HG03095 (cell line): ENCODE measurements around the gene LRPPRC.

Source experiments
- ATAC-seq: cut with Tn5 transposase; IDR thresholded peaks from one replicate; pipeline ENCODE4 v1.9.1; 2021; ENCODE audit warnings: moderate library complexity; ENCODE audit not compliant: unreplicated experiment

Gene LRPPRC

GRCh38 chr2:43874776-43875451, 120.9 kb downstream of the LRPPRC start:
- ATAC-seq: no peak

- no peak for ATAC-seq
Observed at GRCh38 chr2:43872151-43872550, 123.6 kb downstream of the LRPPRC start.

GRCh38 chr2:43855292-43855691, 140.5 kb downstream of the LRPPRC start:
- no peak for ATAC-seq

GRCh38 chr2:43854671-43855070, 141.1 kb downstream of the LRPPRC start:
- no peak for ATAC-seq

GRCh38 chr2:43853141-43854081, 142.4 kb downstream of the LRPPRC start:
- ATAC-seq: no peak

- ATAC-seq: no peak
Observed at GRCh38 chr2:43852196-43852730, 143.5 kb downstream of the LRPPRC start.

GRCh38 chr2:43851011-43851980, 144.5 kb downstream of the LRPPRC start:
- ATAC-seq: no peak

- ATAC-seq: no peak
Observed at GRCh38 chr2:43848214-43848613, 147.6 kb downstream of the LRPPRC start.

- no peak for ATAC-seq
Observed at GRCh38 chr2:43846140-43846793, 149.5 kb downstream of the LRPPRC start.

GRCh38 chr2:43845181-43845580, 150.6 kb downstream of the LRPPRC start:
- no peak for ATAC-seq

- no peak for ATAC-seq
Observed at GRCh38 chr2:43842866-43843226, 152.9 kb downstream of the LRPPRC start.

GRCh38 chr2:43841949-43842865, 153.6 kb downstream of the LRPPRC start:
- no peak for ATAC-seq

- ATAC-seq: no peak
Observed at GRCh38 chr2:43840965-43841364, 154.8 kb downstream of the LRPPRC start.

GRCh38 chr2:43839776-43840564, 155.8 kb downstream of the LRPPRC start:
- no peak for ATAC-seq

- no peak for ATAC-seq
Observed at GRCh38 chr2:43838560-43839267, 157.1 kb downstream of the LRPPRC start, which contains the start of the genes ABCG5 and ABCG8. TSS of gene ABCG5 (minus strand) at chr2:43838839. CDS start at chr2:43838679, 160 bp downstream. TSS of gene ABCG8 (plus strand) at chr2:43838971. CDS start at chr2:43839054, 83 bp downstream.

- no peak for ATAC-seq
Observed at GRCh38 chr2:43837831-43838559, 157.8 kb downstream of the LRPPRC start.

GRCh38 chr2:43837033-43837432, 158.8 kb downstream of the LRPPRC start:
- no peak for ATAC-seq
